ENCODE results near the gene ZNF587B.

GRCh38 chr19:57788114-57788692 is 41.9 kb upstream of the ZNF587B start:
- TF ChIP-seq EGR1 (IDR thresholded peaks at IDR 0.05), result no peak
- TF ChIP-seq REST (IDR thresholded peaks at IDR 0.05; ENCODE audit: low read depth), result no peak
